Hematopoietic multipotent progenitor cell treated with erythropoietin and hydrocortisone succinate and interleukin-3 and kit ligand, for 4 days (in vitro differentiated cells): ENCODE results near the gene NSUN2.

ENCODE experiments used
- DNase-seq: peaks from one replicate; pipeline ENCODE4 v3.0.0-alpha.2; 2015

Gene NSUN2

DNA sequence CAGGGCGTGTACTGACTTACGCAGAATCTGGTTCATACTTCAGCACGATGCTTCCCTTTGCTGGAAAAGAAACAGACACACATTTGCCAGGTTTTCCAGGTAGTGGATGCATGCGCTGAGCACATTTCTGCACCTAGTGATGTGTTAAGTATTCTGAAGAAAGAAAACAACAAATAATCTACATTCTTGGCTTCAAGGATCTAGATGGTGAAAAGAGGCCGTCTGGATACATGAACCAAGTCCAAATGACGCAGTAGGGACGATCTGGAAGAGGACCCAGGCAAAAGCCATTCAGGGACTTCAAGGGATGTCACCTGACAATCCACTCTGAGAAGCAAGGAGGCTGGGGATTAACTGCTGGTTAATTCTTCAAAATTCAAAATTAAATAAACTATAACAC, 30.4 kb downstream of the NSUN2 start:
- DNase-seq: no peak

DNA sequence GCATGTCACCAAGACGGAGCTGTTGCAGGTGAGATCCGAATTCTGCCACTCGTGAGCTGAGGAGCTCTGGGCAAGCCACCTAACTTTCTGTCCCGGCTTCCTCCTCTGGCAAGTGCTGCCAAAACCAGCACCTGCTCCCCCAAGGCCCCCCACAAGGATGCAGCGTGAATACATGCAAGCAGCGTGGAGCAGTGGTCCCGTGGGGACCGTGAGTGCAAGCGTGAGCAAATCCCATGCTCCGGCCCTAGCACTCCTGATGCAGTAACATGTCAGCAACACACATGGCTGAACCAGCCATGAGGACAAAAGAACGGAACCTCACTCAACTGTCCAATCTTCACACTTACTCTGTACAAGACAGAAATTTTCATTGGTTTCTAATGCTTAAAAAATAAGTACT, 31.0 kb downstream of the NSUN2 start:
- no peak for DNase-seq

DNA sequence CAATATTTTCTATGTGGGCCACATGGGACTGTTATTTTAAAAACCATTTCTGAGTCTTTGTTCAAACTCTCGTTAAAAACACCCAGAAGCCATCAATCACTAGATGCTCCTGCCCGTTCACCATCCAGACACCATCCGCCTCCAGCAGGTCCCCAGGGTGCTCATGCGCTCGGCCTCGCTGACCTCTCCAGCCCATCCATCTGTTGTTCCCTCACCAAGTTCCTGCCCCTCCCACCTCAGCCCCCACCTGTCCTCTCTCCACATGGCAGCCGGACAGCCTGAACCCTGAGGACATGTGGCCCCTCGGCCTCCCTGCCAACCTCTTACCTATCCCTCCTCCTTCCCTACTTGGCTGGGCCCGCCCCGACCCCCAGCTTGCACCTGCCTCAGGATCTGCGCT, 31.6 kb downstream of the NSUN2 start:
- no peak for DNase-seq

DNA sequence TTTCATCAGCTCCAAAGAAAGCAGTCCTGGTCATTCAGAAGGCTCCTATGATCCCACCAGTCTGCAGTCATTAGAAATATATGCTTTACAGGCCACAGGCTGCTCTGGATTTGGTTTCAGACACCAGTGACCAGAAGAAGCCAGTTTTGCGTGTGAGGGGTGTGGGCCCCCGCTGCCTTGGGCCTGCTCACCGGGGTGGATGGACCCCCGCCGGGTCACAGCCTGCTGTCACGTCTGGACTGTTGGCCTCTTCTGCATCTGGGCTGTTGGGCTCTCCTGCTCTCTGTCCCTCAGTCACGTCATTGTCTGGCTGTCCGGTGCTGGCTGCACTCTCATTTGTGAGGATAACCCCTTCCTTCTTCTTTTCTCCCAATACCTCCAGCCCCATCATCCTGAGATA, 33.1 kb downstream of the NSUN2 start:
- DNase-seq: no peak

DNA sequence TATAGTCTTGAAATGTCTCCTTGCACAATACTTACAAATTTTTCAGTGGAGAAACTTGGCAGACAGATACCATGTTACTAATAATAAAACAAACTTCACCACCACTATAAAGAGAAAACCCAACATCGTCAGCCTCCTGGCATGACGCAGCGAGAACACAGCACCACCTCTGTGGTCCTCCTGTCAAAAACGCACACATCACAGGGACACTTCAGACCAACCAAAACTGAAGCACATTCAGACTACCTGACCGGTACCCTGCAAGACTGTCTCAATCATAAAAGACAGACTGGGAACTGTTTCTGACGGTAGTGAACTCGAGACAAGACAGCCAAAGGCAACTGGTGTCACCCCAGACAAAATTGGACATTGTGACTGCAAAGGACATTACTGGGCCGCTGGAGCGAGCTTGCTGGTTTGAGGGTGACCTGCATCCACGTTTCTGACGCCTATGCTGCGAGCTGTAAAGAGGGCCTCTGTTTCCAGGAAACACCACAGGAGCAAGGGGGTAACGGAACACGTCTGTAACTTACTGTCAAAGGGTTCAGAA, 34.4 kb downstream of the NSUN2 start:
- DNase-seq: no peak

DNA sequence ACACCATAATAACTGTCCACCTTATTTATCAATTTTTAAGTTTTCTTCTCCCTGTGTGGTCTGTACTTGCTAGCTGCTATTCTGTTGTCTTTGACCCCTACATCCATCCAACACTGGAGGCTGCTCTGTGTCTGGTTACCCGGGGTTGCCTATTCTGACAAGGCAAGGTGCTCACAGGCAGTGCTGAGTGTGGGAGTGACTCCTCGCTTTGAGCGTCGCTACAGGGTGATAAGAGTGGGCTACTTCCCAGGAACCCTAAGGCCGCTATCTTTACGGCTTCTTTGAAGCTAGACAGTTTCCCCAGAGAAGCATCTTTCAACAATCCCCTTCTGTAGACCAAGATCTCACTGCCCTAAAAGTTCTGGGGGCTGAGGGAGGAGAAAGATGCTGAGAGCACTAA, 35.3 kb downstream of the NSUN2 start:
- no peak for DNase-seq

DNA sequence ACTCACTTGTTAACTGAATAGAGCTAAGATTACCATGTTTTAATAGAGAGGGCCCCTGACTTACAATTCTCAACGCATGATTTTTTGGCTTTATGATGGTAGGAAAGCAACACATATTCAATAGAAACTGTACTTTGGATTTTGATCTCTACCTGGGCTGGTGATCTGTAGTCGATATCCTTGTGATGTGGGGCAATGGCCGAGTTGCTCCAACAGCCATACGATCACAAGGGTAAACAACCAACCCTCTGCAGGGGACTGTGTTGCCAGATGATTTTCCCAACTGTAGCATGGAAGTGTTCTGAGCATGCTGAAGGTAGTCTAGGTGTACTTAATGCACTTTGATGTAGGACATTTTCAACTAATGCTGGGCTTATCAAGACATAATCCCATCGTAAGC, 36.5 kb downstream of the NSUN2 start:
- DNase-seq: no peak

DNA sequence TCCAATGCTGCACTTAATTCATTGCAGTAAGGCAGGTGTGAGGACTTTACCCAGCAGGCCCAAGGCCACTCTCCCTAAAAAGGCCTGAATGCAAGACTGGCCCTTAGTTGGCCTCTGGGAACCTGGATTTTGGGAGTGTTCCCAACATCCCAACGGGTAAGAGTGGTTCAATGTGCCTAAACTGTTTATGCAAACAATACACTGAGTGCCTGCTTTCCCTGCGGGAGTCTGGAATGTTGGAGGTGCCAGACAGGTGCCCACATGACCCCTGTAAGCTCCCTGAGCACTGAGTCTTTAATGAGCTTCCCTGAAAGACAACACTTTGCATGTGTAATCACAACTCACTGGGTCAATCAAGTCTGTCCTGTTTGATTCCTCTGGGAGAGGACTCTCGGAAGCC, 37.4 kb downstream of the NSUN2 start:
- DNase-seq: no peak

DNA sequence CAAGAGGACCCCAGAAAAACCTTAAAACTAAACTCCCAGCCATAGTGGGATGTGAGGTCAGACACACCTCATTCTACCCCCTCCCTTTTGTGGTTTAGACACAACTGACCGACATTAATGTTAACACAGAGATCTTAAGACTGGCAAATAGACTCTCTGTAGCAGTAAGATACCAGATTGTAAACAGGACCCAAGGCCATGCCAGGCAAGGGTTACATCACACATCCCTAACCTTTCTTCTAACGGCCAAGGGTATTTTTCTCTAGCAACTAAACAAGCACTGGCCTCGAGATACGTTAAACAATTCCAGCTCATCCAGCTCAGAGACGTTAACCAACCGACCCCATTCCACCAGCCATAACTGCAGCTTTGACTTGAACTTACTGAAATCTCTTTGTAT, 38.8 kb downstream of the NSUN2 start:
- peak; percentile 12 for DNase-seq

DNA sequence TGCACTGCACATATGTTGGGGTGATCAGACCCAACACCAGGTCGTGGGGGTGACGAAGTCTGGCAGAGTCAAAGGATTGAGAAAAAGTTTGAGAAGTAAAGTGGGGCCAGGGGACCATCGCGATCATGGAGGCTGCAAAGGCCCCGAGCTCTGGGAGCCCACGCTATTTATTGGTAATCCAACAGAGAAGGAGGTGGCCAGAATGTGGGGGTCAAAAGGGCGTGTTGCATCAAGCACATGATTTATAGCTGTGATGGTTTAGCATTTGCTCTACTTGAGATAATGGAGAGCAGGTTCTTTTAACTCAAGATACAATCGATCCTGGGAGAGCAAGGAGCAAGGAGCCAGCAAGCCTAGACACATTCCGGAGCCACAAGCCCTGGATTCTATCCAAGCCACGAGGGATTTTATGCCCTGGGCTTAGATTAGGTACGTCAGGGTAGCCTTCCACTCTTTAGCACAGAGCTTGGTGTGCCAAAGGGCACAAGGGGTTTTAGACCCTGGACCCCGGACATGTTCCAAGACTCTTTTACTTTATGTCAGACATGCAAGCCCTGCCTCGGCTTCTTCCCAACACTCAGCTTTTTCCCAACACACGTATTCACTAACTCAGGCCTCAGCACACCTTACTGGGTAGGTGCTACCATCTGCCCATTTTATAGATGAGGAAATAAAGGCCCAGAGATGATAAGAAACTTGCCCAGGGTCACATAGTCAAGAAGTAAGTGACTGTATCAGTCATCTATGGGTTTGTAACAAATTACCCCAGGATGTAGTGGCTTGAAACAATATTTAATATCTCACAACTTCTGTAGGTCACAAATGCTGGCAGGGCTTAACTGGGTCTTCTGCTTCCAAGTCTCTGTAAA, 39.5 kb downstream of the NSUN2 start:
- DNase-seq: no peak

DNA sequence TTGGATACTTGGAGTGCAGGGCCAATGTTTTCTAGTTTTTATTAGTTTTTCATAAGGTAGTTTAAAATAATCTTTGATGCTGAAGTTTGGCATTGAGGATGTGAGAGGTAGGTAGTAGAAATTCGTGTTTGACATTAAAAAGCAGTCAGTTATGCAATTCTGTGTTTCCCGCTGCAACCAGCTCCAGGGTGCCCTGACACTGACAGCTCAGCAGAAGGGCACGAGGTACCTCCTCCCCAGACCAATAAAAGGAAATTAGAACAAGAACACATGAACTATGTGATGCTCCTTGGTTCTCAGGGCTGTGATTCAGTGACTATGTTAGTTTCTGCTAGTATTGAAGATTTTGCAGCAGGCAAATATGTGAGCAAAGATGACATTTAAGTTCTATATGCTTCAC, 40.2 kb downstream of the NSUN2 start:
- DNase-seq: no peak

DNA sequence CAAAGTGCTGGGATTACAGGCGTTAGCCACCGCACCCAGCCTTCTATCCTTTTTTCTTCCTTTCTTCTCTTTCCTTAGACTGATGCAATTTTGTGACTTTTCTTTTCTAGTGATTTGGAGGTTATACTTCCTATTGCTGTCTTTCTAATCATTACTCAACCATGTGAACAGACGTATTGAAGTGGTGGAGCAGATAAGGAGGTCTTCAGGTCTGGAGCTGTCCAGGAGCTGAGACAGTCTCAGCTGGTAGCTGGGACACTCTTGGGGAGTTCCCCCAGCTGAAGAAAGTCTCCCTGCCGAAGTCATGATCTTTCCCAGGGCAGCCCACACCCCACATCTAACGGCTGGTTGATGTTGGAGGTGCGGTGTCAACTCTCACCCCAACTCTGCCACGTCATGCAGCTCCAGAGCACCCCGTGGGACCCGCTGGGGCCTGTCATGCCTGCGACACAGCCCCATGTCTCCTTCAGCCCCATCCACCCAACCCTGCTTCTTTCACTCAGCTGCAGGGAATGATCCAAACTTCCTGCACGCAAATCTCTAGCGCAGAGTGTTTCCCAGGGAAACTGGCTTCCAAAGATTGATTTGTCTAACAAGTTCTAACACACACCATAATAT, 41.1 kb downstream of the NSUN2 start:
- DNase-seq: peak; percentile 51

DNA sequence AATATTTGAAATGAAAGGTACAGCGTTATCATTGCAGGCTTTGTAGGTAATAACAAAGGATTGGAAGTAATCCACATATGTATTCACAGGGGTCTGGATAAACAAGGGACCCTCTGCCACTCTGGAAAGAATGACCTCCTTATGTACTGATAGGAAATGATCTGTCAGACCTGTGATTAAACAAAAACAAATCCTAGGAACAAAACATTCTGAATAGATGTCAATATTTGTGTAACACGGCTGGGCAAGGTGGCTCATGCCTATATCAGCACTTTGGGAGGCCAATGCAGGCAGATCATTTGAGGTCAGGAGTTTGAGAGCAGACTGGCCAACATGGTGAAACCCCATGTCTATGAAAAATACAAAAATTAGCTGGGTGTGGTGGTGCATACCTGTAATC, 42.3 kb downstream of the NSUN2 start:
- no peak for DNase-seq

DNA sequence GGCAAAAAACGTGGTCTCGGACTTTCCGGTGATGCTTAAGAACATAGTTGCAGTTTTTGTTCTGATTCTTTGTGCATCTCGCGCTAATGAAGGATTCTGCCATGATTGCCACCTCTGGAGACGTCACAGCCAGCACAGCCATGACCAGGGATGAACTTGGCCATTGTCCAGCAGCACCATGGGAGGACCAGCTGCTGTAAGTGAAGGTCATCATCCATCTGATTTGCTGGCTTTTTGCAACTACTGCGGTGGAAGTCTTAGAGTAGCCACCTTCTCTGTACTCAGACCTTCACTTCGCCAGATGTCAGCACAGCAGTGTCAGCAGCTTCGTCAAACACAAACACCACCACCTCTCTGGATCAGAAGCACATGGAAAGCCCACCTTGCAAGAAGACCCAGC, 45.7 kb downstream of the NSUN2 start:
- DNase-seq: no peak

DNA sequence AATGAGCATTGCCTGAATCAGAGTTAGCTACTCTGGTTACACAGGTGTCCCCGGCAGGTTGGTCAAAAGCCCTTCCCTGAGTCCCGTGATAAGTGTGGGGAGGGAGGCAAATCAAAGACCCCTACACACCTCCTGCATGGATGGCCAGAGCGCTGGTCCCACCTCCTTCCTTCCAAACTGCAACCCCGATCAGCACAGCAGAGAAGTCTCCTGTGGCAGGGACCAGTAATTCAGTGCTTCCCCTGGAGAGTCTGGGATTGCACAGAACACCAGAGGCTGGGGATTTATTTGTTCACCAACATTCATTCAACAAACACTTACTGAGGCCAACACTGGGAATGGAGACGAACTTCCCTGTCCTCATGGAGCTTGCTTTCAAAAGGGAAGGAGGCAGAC, 46.2 kb downstream of the NSUN2 start:
- no peak for DNase-seq

DNA sequence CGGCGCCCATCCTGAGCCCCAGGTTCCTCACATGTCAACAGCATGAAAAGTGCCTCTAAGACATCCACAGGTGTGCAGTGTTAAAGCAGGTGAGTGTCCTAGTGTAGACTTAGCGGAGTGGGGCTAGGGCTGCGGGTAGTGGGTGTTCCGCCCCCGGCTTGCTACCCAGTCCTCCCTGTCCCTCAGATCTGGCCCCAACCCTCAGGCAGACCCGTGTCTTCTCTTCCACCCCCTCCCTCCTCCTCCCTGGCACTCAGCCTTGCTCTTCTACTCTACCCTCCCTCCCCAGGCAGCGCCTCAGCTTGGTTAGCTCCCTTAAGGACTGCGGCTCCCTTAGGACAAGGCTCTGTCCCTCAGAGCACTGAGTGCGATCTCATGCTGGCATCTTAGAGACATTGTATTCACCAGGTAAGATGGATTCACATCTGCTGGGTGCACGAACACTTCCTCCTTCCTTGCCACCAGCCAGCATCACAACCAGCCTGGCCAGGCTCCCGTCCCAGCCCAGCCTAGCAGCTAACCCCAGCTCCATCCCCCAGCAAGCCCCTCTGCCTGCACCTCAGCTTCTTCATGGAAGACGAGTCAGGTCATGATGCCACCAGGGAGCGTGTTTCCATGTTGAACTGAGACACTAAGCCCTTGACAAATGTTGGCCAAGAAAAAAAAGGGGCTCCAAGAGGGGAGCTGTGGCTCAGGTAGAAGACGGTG, 46.8 kb downstream of the NSUN2 start:
- no peak for DNase-seq

DNA sequence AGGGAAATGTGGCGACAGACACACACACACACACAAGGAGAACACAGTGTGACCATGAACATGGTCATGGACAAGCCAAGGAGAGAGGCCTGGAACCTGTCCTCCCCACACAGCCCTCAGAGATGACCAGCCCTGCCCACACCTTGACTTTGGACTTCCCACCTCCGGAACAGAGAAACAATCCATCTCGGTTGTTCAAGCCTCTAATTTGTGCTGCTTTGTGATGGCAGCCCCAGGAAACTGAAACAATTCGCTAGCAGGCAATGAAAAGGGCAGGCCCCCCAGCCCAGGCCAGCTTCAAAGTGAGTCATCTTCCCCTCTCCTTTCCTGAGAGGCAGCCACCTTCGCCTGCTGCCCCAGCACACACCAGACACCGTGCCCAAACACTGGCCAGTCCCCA, 47.7 kb downstream of the NSUN2 start:
- no peak for DNase-seq

DNA sequence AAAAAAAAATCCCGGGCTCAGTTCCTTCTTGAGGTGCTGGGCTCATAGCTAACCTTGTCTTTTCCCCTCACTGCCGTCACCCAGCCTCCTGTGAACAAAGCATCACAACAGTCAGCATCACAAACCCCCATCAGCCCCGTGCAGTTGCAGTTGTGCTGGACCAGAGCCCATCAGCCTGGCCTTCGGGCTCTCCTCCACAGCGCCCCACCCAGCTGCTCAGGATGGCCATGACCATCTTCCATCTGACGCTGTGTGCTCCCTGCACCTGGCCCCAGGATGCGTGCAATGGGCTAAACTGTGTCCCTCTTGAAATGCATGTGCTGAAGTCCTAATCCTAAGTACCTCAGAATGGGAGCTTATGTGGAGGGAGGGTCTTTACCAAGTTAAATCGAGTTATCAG, 48.1 kb downstream of the NSUN2 start:
- no peak for DNase-seq

DNA sequence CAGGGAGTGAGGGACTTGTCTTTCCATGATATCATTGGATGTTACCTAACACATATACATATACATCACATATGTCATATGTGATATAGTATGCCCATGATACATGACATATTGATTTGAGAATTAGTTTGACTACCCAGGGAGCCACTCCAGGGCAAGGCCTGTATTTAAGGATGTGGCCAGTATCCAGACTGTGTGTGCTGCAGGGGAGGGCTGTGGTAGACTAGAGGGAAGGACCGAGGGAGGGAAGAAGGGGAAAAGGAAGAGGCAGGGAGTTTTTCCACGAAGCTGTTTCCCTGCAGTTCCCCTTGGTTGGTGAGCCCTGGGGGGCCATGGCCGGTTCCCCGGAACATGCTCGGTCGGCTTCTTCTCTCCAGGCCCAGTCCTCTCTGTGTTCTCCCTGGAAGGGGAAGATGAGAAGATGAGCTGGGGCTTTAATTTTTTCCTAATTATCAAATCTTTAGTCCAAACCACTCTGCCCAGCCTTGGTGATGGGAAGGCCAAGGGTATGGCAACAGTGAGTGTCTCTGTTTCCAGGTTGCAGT, 48.7 kb downstream of the NSUN2 start:
- no peak for DNase-seq

DNA sequence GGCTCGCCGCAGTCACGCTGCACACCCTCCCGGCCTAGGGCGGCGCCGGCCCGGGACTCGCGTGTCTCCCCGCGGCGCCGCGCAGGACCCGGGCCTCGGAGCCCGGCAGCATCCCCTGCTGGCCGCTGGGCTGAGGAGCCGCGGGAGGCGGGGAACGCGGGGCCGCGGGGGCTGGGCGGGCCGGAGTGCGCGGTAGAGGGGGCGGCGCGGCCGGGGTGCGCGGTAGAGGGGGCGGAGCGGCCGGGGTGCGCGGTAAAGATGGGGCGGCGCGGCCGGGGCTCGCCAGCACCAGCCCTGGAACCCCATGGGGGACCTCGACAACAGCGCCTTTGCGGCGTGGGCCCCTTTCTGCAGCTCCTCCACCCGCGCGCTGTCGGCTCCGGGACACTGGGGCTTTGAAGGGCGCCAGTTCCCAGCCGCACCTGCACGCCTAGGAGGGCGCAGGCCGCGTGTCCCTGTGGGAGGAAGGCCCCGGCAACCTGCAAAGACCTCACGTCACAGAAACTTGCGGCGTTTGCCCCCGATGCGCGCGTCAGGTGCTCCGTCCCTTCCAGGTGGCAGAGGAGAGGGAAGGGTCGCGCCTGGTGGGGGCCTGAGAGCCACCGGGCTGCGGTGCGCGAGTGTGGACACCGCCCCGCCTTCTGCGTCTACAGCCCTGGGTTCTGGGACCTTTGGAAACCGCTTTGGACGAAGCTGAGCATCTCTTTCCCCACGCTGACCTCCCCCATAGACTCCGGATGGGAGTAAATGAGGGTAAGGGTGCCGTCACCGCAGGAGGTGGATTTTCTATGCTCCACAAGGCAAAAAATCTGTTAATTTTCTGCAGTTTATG, 49.6 kb downstream of the NSUN2 start:
- DNase-seq: peak; percentile 52

DNA sequence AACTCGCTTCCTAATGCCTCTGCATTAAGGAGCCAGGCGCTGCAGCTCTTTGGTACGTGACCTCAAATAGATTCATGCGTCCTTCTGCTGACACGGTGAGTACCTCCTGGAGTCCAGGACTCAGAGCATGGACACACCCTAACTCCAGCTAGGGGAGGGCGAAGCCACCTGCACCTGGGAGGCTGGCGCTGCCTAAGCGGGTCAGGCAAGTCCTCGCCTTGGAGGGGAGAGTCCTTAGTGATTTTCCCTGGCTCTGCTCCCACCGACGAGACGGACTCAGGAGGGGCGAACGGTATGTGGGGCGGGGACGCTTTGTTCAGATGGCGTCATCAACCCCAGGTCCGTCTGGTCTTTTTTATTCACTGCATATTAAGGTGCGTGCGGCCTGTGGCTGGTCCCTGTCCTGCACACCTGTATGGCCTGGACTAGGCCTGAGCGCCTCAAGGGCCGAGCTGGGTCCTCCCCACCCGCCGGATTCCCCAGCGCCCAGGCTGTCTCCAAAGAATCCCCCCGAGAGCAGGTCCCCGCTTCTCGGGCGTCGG, 50.3 kb downstream of the NSUN2 start:
- no peak for DNase-seq
